OCI-LY3 (cell line): Measurements from ENCODE around the gene TMEM132D.

ENCODE experiments used
- CTCF ChIP-seq: fragments of 200-600, 300-600 bp; sonication (generic); IDR thresholded peaks from 2 replicates; pipeline ENCODE4 v1.5.1; 2014; ENCODE audit warnings: antibody characterized with exemption, low read length, low read depth
- EZH2phosphoT487 ChIP-seq: fragments of 200-600 bp; shearing (Covaris generic); IDR thresholded peaks from 2 replicates; pipeline ENCODE4 v1.6.1; 2018; ENCODE audit warnings: antibody characterized with exemption, mixed run types, low read depth

- TF ChIP-seq EZH2phosphoT487 = no peak
- no peak for TF ChIP-seq CTCF
Observed at GRCh38 chr12:129202109-129202814, 701.6 kb downstream of the TMEM132D start.
